ENCODE results near the gene BMPER.
A peak's percentile ranks its signal among the peaks of the same experiment; 100 is the strongest.

DNA sequence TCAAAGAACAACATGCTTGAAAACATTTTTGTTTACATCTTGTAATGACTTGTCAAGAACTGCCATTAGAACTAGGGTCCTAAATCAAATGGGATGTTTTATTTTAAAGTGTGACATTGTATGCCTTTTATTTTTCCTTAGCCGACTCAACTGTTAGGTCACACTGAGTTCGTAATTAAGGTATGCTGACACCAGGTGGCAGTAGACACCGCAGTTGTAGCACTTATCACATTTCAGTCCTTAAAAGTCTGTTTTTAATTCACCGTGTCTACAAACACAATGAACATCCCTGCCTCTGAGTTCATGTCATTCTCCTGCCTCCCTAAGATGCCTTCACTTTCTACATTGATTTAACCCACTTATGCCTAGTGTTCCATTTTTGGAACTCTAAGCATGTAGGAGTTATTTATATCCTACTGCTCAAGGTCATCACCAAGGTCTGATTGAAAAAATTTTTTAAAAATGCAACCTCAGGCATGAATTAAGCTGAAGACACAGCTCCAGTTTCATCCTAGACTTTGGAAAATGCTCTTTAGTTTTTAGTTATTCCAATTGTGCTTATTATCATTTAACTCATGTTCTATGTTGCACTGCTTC is 186.1 kb downstream of the BMPER start:
- TF ChIP-seq, protein P1, sequence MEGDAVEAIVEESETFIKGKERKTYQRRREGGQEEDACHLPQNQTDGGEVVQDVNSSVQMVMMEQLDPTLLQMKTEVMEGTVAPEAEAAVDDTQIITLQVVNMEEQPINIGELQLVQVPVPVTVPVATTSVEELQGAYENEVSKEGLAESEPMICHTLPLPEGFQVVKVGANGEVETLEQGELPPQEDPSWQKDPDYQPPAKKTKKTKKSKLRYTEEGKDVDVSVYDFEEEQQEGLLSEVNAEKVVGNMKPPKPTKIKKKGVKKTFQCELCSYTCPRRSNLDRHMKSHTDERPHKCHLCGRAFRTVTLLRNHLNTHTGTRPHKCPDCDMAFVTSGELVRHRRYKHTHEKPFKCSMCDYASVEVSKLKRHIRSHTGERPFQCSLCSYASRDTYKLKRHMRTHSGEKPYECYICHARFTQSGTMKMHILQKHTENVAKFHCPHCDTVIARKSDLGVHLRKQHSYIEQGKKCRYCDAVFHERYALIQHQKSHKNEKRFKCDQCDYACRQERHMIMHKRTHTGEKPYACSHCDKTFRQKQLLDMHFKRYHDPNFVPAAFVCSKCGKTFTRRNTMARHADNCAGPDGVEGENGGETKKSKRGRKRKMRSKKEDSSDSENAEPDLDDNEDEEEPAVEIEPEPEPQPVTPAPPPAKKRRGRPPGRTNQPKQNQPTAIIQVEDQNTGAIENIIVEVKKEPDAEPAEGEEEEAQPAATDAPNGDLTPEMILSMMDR (IDR thresholded peaks at IDR 0.05), result peak in 2 of 3 experiments; percentile 17 to 32
- no peak for TF ChIP-seq POLR2AphosphoS5 (IDR thresholded peaks at IDR 0.05)
- no peak for TF ChIP-seq POLR2A (IDR thresholded peaks at IDR 0.05; ENCODE audit: low read depth)
- no peak for TF ChIP-seq EP300 (IDR thresholded peaks at IDR 0.05)

Measured in esophagus muscularis mucosa (tissue), 4 donors.